Measurements from ENCODE around the gene ADGRF4. TPM values are rescaled to one million over a fixed set of nuclear protein-coding genes. Genes with fewer than 3 reads are reported as not detected.

The ADGRF4 gene
- total RNA-seq, 1 donor from 2014 or later: not detected

- H3K4me1 ChIP-seq: no peaks in the 10 kb centered on the region
- intact Hi-C loops (cut with micrococcal nuclease): no loop called here
- no peaks in the 10 kb centered on the region for H3K36me3 ChIP-seq
- DNase-seq: no peak
- no peaks in the 10 kb centered on the region for H3K27me3 ChIP-seq (ENCODE audit: low read depth)
- no peak overlapping the region for H3K27ac ChIP-seq (replicated peaks)
- H3K4me3 ChIP-seq: no peak overlapping the region
- TF ChIP-seq, protein P1, sequence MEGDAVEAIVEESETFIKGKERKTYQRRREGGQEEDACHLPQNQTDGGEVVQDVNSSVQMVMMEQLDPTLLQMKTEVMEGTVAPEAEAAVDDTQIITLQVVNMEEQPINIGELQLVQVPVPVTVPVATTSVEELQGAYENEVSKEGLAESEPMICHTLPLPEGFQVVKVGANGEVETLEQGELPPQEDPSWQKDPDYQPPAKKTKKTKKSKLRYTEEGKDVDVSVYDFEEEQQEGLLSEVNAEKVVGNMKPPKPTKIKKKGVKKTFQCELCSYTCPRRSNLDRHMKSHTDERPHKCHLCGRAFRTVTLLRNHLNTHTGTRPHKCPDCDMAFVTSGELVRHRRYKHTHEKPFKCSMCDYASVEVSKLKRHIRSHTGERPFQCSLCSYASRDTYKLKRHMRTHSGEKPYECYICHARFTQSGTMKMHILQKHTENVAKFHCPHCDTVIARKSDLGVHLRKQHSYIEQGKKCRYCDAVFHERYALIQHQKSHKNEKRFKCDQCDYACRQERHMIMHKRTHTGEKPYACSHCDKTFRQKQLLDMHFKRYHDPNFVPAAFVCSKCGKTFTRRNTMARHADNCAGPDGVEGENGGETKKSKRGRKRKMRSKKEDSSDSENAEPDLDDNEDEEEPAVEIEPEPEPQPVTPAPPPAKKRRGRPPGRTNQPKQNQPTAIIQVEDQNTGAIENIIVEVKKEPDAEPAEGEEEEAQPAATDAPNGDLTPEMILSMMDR (IDR thresholded peaks at IDR 0.05; ENCODE audit: borderline replicate concordance): no peak
- H3K9me3 ChIP-seq (replicated peaks): no peaks in the 10 kb centered on the region
Measured at GRCh38 chr6:47678739-47679138, 19.6 kb upstream of the ADGRF4 start.

DNA sequence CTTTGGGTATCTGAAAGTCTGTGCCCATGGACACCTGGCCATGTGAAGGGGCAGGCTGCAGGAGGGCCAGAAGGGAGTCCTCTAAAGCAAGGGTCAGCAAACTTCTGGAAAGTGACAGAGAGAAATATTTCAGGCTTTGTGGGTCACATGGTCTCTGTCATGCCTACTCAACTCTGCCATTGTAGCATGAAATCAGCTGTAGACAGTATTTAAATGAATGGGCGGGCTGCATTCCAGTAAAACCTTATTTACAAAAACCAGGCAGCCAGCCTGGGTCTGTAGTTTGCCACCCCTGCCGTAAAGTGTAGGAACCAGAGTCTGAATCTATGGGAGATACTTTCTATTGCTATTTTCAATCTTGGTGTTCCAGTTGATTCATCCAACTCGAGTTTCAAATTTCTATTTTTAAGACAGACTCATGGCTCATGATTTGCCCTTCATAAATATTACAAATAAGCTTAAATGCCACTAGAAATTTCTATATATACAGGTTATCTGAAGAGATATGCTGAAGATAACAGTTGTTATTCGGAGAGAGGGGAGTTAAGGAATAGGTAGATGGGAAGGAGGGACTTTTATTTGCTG, 19.0 kb upstream of the ADGRF4 start:
- Histone ChIP-seq H3K4me3 (no peak overlapping the region), H3K27me3 (ENCODE audit: low read depth) (no peaks in the 10 kb centered on the region), H3K4me1 (no peaks in the 10 kb centered on the region), H3K27ac (replicated peaks) (no peak overlapping the region), H3K9me3 (replicated peaks) (no peaks in the 10 kb centered on the region), H3K36me3 (no peaks in the 10 kb centered on the region)
- no peak for DNase-seq
- intact Hi-C loops (cut with micrococcal nuclease): no loop called here
- TF ChIP-seq, protein P1 (IDR thresholded peaks at IDR 0.05; ENCODE audit: borderline replicate concordance): no peak

- TF ChIP-seq, protein P1 (IDR thresholded peaks at IDR 0.05; ENCODE audit: borderline replicate concordance): no peak
- H3K27me3 ChIP-seq (ENCODE audit: low read depth): no peaks in the 10 kb centered on the region
- H3K27ac ChIP-seq (replicated peaks): no peak overlapping the region
- no peaks in the 10 kb centered on the region for H3K4me1 ChIP-seq
- intact Hi-C loops (cut with micrococcal nuclease): no loop called here
- H3K9me3 ChIP-seq (replicated peaks): no peaks in the 10 kb centered on the region
- H3K4me3 ChIP-seq: no peak overlapping the region
- DNase-seq: no peak
- H3K36me3 ChIP-seq: no peaks in the 10 kb centered on the region
Measured at GRCh38 chr6:47680051-47680450, 18.3 kb upstream of the ADGRF4 start.

DNA sequence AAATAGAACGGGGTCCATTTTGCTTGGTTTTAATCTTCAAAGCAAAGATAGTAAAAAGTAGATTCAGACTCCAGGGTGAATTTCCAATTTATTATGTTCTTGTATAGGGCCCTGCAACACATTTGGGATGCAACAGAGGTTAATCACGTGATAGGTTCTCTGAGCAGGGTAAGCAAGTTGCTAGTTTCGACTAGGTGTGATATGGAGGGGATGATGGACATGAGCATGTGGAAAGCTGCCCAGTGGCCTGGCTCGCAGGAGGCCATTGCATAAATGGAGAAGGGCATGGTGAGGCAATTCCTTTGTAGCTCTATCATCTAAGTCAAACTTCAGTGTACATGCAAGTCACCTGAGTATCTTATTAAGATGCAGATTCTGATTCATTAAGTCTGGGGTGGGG, 17.7 kb upstream of the ADGRF4 start:
- Histone ChIP-seq H3K4me1 (no peaks in the 10 kb centered on the region), H3K27me3 (ENCODE audit: low read depth) (no peaks in the 10 kb centered on the region), H3K4me3 (no peak overlapping the region), H3K27ac (replicated peaks) (no peak overlapping the region), H3K36me3 (no peaks in the 10 kb centered on the region), H3K9me3 (replicated peaks) (no peaks in the 10 kb centered on the region)
- no peak for DNase-seq
- intact Hi-C loops (cut with micrococcal nuclease): no loop called here
- TF ChIP-seq, protein P1 (IDR thresholded peaks at IDR 0.05; ENCODE audit: borderline replicate concordance): no peak

DNA sequence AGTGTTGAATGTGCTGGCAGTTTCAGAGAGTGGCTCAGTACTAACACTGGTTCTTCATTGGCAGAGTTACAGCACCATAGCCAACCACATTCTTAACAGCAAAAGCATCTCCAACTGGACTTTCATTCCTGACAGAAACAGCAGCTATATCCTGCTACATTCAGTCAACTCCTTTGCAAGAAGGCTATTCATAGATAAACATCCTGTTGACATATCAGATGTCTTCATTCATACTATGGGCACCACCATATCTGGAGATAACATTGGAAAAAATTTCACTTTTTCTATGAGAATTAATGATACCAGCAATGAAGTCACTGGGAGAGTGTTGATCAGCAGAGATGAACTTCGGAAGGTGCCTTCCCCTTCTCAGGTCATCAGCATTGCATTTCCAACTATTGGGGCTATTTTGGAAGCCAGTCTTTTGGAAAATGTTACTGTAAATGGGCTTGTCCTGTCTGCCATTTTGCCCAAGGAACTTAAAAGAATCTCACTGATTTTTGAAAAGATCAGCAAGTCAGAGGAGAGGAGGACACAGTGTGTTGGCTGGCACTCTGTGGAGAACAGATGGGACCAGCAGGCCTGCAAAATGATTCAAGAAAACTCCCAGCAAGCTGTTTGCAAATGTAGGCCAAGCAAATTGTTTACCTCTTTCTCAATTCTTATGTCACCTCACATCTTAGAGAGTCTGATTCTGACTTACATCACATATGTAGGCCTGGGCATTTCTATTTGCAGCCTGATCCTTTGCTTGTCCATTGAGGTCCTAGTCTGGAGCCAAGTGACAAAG, 17.0 kb upstream of the ADGRF4 start:
- Histone ChIP-seq H3K9me3 (replicated peaks) (no peaks in the 10 kb centered on the region), H3K36me3 (no peaks in the 10 kb centered on the region), H3K27ac (replicated peaks) (no peak overlapping the region), H3K4me3 (no peak overlapping the region), H3K27me3 (ENCODE audit: low read depth) (no peaks in the 10 kb centered on the region), H3K4me1 (no peaks in the 10 kb centered on the region)
- intact Hi-C loops (cut with micrococcal nuclease): no loop called here
- DNase-seq: no peak
- TF ChIP-seq, protein P1 (IDR thresholded peaks at IDR 0.05; ENCODE audit: borderline replicate concordance): no peak

Measured in left ventricle myocardium inferior (tissue), 1 donor.